CD4-positive, alpha-beta T cell treated with Interleukin-15 for 4 hours (primary cell): Measurements from ENCODE around the gene UTS2B.

Source experiments
- DNase-seq: peaks from one replicate; pipeline ENCODE4 v3.0.0-alpha.2; 2020; ENCODE audit warnings: low spot score

The UTS2B gene

GRCh38 chr3:191321019-191321767 is 9.1 kb downstream of the UTS2B start:
- DNase-seq, result no peak

- no peak for DNase-seq
Measured at GRCh38 chr3:191320316-191320715, 10.0 kb downstream of the UTS2B start.

DNA sequence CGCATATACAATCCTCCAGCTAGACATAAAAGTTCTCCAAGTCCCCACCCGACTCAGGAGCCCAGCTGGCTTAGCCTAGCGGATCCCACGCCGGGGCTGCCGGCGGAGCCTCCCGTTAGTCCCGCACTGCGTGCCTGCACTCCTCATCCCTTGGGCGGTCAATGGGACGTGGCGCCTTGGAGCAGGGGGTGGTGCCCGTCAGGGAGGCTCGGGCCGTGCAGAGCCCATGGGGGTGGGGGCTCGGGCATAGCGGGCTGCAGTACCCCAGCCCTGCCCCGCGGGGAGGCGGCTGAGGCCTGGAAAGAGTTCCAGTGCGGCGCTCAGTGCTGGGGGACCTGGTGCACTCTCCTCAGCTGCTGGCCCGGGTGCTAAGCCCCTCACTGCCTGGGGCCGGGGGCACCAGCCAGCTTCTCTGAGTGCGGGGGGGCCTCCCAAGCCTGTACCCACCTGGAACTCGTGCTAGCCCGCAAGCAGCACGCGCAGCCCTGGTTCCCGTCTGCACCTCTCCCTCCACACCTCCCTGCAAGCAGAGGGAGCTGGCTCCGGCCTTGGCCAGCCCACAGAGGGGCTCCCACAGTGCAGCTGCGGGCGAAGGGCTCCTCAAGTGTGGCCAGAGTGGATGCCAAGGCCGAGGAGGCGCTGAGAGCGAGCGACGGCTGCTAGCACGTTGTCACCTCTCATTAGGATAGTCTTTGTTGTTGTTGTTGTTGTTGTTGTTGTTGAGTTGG is 13.3 kb downstream of the UTS2B start:
- DNase-seq, result no peak

- DNase-seq, result no peak
Measured at GRCh38 chr3:191314109-191314728, 16.1 kb downstream of the UTS2B start.

DNA sequence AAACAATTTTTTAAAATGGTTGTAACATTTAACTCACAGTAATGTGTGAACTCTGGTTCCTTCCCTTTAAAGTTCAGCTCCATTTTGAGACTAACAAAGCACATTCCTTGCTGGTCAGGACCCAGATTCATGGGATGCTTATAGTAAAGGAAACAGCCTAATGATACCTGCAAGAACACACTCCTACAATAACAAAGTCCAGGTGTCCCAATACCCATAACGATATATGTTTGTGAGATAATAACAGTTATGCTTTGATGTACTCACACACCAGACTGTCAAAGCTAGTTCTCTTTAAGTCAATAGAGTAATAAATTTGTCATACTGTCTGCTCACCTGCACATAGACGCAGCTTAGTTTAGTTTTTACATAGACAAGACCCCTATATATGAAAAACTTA is 17.0 kb downstream of the UTS2B start:
- DNase-seq, result no peak

- no peak for DNase-seq
Measured at GRCh38 chr3:191307341-191307740, 23.0 kb downstream of the UTS2B start.

DNA sequence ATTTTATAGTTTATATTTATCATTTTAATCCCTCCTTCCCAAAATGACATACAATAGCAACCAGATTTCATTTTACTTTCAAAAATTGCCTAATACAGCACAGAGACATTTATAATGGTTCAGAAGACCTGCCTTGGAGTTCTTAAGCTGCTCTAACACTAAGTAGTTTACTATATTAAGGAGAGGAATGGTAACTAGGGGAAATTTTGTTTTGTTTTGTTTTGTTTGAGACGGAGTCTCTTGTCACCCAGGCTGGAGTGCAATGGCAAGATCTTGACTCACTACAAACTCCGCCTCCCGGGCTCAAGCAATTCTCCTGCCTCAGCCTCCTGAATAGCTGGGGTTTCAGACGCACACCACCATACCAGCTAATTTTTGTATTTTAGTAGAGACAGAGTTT is 23.9 kb downstream of the UTS2B start:
- DNase-seq, result no peak

DNA sequence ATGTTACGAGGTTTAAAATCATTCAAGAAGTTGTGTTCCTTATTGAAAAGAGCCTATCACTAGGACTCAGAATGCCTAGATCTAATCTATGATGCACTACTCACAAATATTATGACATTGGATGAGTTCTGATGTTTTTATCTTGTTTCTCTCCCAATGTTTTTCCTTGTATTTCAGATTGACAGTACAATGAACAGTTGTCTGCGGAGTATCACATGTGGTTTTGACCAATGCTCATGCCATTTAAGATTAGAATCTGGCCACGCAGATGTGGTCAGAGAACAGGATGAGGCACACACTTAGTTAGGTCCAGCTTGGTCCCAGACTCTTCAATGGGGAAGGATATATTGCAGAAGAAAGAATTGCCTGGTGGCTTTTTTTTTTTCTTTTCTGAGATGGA is 26.7 kb downstream of the UTS2B start:
- DNase-seq, result no peak

DNA sequence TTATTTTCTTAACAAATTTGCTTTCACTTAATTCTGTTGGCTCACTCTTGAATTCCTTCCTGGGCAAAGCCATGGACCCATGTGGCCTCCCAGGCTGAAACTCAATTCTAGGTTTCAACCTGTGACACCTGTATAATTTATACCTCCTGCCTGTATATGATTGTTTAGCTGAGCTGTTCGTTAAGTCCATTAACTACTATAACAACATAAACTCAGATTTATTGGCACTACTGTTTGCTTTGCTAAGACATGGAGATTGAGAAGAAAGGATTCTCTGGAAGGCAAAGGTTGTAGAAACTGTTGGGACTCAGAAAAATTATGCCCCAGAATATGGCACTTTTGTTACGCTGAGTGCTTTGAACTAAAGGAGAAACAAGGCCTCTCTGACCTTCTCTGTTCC is 27.9 kb downstream of the UTS2B start:
- no peak for DNase-seq

GRCh38 chr3:191301782-191302411 is 28.4 kb downstream of the UTS2B start:
- no peak for DNase-seq

- no peak for DNase-seq
Measured at GRCh38 chr3:191301017-191301416, 29.3 kb downstream of the UTS2B start.

DNA sequence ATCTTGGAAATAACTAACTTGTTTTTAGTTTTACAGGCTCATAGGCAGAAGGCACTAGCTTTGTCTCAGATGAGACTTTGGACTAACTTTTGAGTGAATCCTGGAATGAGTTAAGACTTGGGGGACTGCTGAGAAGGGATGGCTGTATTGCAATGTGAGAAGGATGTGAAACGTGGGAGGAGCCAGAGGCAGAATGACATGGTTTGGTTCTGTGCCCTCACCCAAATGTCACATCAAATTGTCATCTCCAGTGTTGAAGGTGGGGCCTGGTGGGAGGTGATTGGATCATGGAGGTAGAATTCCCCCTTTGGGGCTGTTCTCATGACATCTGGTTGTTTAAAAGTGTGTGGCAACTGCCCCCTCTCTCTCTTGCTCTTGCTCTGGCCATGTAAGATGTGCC is 29.9 kb downstream of the UTS2B start:
- no peak for DNase-seq

GRCh38 chr3:191298846-191299245 is 31.5 kb downstream of the UTS2B start:
- DNase-seq, result no peak

DNA sequence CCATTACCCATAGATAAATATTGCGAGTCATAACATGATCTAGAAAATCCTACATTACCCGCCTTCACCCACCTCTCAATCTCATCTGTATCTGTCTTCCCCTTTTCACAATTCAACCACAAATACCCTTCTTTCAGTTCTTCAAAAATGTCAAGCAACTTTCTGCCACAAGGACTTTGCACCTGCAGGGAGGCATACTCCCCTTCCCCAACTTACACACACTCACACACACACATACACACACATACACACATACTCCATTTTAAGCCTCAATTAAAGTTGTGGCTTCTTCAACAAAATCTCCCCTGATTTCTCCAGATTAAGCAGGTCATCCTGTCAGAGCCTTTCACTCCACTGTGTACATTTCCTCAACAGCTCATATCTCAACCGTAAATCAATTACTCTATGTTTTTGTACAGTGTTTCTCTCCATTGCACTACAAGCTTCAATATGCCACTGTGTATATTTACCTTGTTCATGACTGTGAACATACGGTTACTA is 34.2 kb downstream of the UTS2B start:
- no peak for DNase-seq

DNA sequence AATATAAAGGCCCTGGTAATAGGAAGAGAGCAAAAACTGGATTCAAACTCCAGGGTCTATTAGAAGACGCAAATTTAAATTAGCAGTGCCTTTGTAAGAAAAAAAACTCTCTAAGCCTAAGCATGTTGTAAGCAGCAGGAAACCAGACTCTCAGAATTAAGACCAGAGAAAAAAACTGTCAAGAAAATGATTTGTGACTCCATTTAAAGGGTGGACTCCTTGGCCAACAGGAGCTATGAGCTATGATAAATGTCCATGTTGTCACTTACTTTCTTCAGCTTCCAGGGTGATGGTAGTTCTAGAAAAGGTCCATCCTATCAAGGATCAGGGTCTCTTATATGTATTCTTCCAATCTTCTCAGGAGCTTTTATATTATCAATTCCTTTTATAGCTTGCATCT is 36.0 kb downstream of the UTS2B start:
- no peak for DNase-seq

GRCh38 chr3:191292243-191293015 is 37.9 kb downstream of the UTS2B start:
- no peak for DNase-seq

DNA sequence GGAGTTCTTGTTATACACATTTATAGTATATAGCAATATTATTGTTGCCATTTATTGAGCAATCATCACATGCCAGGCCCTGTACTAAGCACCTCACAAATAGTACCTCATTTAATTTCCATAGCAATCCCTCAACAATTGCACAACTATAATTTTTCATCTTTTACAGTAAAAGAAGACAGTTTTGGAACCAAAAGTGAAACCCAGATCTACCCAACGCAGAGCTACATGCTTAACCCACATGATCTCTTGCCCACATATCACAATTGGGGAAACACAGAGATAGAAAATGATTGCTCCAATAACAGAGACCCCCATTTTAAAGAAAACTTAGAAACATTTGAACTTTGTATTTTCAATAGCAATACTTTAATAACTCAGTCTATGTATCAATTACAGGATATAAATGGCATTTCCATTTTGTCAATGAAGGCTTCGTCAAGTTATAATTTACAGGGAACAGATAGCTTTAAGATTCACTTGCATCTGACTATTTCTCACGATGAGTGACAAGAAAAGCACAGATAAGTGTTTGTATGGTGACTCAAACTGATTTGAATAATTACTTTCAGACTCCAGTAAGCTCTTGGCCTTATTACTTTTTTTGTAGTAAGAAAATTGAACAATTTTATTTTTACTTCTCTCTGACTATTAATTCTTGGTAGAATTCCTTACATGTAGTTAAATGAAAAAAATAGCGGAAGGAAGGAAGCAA is 39.9 kb downstream of the UTS2B start:
- DNase-seq, result peak; percentile 1

GRCh38 chr3:191283400-191283799 is 46.9 kb downstream of the UTS2B start:
- no peak for DNase-seq

DNA sequence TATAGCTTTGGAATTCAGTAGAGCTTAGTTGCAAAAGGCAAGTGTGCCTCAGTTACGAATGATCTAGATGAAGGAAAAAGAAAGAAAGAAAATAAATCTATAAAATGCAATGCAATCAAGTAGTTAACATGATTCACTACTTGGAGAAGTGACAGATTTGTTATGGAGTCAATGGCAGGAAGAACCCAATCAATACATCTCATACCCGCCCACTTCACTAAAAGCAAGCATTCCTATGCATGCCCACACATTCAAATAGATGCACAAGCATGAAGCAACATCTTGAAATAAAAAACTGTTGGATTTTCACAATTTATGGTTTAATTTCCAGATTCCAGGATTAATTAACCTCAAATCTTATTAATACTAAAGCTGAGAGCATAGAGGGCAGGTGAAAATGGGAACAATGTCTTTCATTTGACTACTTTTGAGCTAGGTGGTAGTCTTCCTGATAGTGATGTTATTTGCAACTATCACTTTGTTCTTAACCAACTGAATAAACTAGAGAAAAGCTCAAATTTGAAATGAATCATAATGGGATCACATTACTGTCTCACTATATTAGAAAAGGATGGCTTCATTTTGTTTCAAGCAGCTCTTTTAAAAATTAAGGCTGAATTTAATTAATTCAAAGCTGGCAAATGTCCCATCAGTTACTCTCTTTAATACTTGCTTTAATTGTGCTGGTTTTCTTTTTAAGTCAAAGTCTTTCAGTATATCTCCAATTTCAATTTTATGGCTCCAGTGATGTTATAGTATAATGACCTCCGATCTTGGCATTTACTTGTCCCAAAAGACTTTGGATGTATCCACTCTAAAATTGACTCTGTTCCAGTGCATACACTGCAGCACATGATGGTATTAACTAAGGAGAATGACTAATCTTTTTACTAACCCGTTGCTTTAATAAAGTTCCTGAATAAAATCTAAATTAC is 47.8 kb downstream of the UTS2B start:
- DNase-seq, result no peak

- DNase-seq, result no peak
Measured at GRCh38 chr3:191280882-191281281, 49.4 kb downstream of the UTS2B start.
